ENCODE data around the gene OR5T2. TPM values are rescaled to one million over a fixed set of nuclear protein-coding genes. Genes with fewer than 3 reads are reported as not detected.
"Not testable (repeated sequence)": the region's sequence is repeated elsewhere in the genome, so short reads cannot be mapped to it uniquely, and the experiment has no call there.

The OR5T2 gene
- total and polyA plus RNA-seq, 2 of the 4 experiments (the other 2 are of a cell fraction): not detected

GRCh38 chr11:56219735-56220134, 14.3 kb downstream of the OR5T2 start:
- H3K23ac ChIP-seq (ENCODE audit: low read depth, low read length); H4K20me1 ChIP-seq (ENCODE audit: insufficient read depth, low read length); CTCF ChIA-PET; H4K91ac ChIP-seq (ENCODE audit: insufficient read depth, low read depth, low read length); H3K4me2 ChIP-seq (ENCODE audit: low read depth, low read length); ATAC-seq (ENCODE audit: low read depth); BruUV-seq (replicated peaks); intact Hi-C loops (cut with micrococcal nuclease); H2BK120ac ChIP-seq (ENCODE audit: low read depth, low read length); in situ Hi-C loops (cut with MboI; ENCODE audit: low sequenced_read_pairs); H3K4me3 ChIP-seq (ENCODE audit: insufficient read depth, low read depth, low read length); H3K9me3 ChIP-seq (ENCODE audit: control insufficient read depth, insufficient read depth, low read length); H3K9ac ChIP-seq (ENCODE audit: low read depth, low read length); H3K9me1 ChIP-seq (ENCODE audit: insufficient read depth, low read length); H3K4me1 ChIP-seq (ENCODE audit: control insufficient read depth, insufficient read depth, low read length); H2AFZ ChIP-seq (replicated peaks; ENCODE audit: low read length, poor library complexity); H3K27me3 ChIP-seq (ENCODE audit: control insufficient read depth, insufficient read depth, low read length); H3K4ac ChIP-seq (ENCODE audit: low read depth, low read length); H3K14ac ChIP-seq (replicated peaks; ENCODE audit: low read depth, low read length); H2AK9ac ChIP-seq (replicated peaks; ENCODE audit: low read depth, low read length, poor library complexity); H2AK5ac ChIP-seq (ENCODE audit: low read depth, low read length); H3K56ac ChIP-seq (ENCODE audit: extremely low read depth, insufficient read depth, low read length); H3K27ac ChIP-seq (ENCODE audit: insufficient read depth, low read length); H2BK15ac ChIP-seq (ENCODE audit: low read depth, low read length); H3K36me3 ChIP-seq (ENCODE audit: control insufficient read depth, insufficient read depth, low read length); H4K5ac ChIP-seq (ENCODE audit: low read depth, low read length); H2BK20ac ChIP-seq (ENCODE audit: low read depth, low read length); H3K18ac ChIP-seq (ENCODE audit: low read depth, low read length); DNase-seq; H2BK5ac ChIP-seq (ENCODE audit: low read depth, low read length, poor library complexity, severe bottlenecking); H4K8ac ChIP-seq (ENCODE audit: low read depth in 2 of 2, low read length in 2 of 2); dilution Hi-C loops (cut with HindIII; ENCODE audit: low sequenced_read_pairs, unreplicated experiment); H3K79me1 ChIP-seq (ENCODE audit: low read depth in 1 of 2, low read length in 2 of 2); POLR2A ChIA-PET (ENCODE audit: unreplicated experiment): not testable (repeated sequence)
- no CpG with 5 or more reads among the region's 5 CpGs for WGBS, 2 experiments (ENCODE audit: extremely low coverage in 2 of 2, insufficient read length in 1 of 2)

All from IMR-90 (cell line).